T47D (cell line): ENCODE measurements around the gene SRPX2.
A peak's percentile ranks its signal among the peaks of the same experiment; 100 is the strongest.

Source experiments
- DNase-seq, 2 experiments: peaks; one replicate each; pipeline versions ENCODE4 v3.0.0 to v3.0.0-alpha.2; 2011 to 2012; ENCODE audit warnings: low read depth in 1 of 2, low spot score in 1 of 2
- JUND ChIP-seq: IDR thresholded peaks from 2 replicates; pipeline ENCODE4 v1.6.1; 2012; ENCODE audit warnings: low read depth
- in situ Hi-C: cut with HindIII; loops from 2 replicates; pipeline ENCODE4 v1.10.0; 2016; ENCODE audit warnings: low sequenced_read_pairs, low pct_unique_long_range_greater_than_20kb

SRPX2 gene, protein sequence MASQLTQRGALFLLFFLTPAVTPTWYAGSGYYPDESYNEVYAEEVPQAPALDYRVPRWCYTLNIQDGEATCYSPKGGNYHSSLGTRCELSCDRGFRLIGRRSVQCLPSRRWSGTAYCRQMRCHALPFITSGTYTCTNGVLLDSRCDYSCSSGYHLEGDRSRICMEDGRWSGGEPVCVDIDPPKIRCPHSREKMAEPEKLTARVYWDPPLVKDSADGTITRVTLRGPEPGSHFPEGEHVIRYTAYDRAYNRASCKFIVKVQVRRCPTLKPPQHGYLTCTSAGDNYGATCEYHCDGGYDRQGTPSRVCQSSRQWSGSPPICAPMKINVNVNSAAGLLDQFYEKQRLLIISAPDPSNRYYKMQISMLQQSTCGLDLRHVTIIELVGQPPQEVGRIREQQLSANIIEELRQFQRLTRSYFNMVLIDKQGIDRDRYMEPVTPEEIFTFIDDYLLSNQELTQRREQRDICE

DNA sequence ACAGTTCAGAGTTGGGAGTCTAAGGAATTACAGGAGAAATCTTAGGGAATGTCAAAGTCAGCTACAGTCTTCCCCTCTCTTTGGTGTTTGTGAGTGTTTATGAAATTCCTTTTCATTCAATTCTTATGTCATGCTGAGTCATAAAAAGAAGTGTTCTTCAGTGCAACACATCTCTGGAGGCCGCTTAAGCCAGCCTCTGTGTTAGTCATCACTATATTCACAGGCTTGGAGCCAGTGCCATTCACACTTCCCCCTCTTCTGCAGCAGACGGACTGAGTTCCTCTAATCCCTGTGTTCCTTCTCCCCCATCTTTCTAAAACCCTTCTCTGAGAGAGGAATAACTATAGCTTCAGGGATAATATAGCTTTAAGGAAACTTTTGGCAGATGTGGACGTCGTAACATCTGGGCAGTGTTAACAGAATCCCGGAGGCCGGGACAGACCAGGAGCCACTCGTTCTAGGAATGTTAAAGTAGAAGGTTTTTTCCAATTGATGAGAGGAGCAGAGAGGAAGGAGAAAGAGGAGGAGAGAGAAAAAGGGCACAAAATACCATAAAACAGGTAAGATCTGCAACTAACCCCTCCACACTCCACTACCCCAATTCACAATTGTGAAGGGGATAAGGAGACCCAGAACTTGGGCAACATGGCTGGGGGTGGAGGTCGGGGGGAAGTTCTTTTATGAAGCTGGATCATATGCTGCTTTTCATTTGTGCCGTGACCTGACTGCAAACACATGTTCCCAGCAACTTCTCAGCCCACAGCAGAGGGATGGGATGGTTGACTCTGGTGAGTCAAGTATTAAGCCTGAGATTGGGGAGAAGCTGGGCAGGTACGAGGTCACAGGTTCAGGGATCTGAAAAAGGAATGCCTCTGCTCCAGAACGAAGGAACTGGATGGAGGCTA is at the start of gene SRPX2:
TSS of gene SRPX2 (plus strand) at position 244 of the 905 bp plus-strand sequence. CDS start 2,124 bp downstream, outside the sequence.
- in situ Hi-C loops = no loop called here
- TF ChIP-seq JUND = no peak
- DNase-seq = no peak

DNA sequence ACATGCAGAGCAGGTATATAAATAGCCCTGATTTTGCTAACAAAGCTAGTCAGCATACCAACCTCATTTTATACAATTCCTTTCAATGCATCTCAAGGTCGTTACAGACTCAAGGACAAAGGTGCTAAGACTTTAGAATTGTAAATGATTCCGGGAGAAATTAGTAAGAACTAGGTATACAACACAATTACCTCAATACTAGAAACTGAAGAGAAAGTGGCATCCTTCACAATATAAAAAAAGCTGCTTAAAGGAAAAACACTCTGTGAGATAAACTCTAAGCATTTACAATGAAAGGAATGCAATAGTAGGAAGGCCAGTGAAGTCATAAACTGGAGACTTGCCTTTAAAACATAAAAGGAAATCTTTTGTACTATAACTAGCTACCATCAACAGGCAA is 47.4 kb upstream of the SRPX2 start:
- in situ Hi-C loops = no loop called here
- no peak for TF ChIP-seq JUND
- DNase-seq = no peak

DNA sequence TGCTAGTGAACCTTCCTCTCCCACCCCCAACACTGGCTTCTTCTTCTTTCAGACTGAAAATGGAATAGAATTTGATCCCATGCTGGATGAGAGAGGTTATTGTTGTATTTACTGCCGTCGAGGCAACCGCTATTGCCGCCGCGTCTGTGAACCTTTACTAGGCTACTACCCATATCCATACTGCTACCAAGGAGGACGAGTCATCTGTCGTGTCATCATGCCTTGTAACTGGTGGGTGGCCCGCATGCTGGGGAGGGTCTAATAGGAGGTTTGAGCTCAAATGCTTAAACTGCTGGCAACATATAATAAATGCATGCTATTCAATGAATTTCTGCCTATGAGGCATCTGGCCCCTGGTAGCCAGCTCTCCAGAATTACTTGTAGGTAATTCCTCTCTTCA is 44.5 kb upstream of the SRPX2 start:
- TF ChIP-seq JUND = no peak
- no peak for DNase-seq
- in situ Hi-C loops = no loop called here

DNA sequence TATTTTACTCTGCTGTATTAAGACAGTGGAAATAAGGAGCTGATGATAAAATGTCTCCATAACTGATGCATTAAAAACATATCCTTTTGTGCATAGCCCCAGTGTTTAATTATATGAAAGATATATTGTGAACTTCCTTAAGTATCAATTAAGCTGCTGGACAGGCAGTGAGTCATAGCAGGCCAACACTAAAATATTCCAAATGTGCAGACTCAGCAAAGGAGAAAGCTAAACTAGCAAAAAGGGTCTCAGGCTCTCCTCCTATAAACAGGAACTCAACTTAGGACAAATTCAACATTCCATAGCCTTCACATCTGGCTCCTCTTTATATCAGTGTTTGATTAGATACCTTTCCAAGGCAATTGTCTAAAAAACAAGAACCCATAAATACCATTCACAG is 43.7 kb upstream of the SRPX2 start:
- TF ChIP-seq JUND = no peak
- in situ Hi-C loops = no loop called here

DNA sequence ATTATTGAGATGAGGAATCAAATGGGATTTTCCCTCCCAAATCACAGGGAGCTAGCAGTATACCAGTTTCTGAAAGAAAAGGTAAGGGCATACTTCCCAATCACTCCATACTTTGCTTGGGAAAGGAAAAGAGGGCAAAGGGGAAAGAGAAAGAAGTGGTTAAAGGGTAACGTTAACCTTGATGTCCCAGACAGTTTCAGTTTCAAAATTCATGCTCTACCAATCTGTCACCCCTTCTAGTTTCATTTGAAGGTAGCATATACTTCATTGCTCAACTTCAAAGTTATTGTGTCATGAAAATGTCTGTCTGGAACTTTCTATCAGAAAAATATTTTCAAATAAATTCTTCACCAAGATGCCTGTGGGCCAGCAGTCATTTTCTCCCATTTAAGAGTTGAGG is 43.2 kb upstream of the SRPX2 start:
- in situ Hi-C loops = no loop called here
- DNase-seq = no peak

More for the DNA sequence above, 43.7 kb upstream of the SRPX2 start:
- DNase-seq = no peak

DNA sequence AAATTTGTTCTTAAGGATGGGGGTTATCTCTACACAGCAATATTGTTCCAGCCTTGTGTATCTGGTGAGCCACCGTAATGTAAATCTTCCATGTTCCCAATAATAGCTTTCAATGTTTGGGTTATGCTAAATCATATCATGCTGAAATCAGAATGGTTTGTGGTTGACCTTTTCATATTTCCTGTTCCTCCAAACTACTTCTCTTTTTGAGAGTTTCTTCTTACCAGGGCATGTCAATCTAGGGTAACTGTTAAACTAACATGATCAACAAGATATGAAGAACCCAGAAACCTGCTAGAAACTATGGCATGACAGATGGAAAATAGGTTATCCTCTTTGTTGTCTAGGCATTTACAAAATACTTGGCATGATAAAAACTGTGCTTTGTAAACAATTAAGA is 37.2 kb upstream of the SRPX2 start:
- no peak for DNase-seq
- TF ChIP-seq JUND = no peak
- in situ Hi-C loops = no loop called here

More for the DNA sequence above, 43.2 kb upstream of the SRPX2 start:
- no peak for TF ChIP-seq JUND

DNA sequence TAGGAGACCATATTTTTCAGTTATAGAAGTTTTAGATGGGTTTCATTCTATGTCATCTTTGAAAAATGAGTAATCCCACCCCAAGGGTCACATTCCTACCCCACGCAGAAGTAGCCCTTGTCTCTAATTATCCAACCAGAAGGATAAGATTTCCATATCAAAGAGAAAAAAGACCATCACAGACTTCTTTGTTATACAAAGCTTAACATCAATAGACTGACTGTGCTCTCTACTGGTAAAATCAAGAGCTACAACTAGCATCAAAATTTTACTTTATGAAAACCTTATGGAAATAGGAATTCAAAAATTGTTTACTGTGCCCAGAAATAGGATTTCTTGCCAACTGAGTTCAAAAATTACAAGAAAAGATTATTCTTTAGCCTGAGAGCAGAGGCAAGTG is 34.4 kb upstream of the SRPX2 start:
- no peak for TF ChIP-seq JUND
- DNase-seq = no peak
- in situ Hi-C loops = no loop called here

DNA sequence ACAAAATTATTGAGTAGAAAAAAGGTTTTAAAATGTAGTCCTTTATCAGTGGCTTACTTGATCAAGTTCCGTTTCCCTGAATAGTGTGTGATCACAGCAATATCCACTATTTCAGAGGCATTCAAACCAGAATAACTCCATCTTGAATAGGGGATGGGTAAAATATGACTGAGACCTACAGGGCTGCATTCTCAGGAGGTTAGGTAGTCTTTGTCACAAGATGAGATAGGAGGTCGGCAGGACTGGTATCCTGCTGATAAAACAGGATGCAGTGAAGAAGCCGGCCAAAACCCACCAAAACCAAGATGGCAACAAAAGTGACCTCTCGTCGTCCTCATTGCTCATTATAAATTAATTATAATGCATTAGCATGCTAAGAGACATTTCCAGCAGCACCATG is 32.0 kb upstream of the SRPX2 start:
- DNase-seq = no peak
- in situ Hi-C loops = no loop called here
- TF ChIP-seq JUND = no peak

DNA sequence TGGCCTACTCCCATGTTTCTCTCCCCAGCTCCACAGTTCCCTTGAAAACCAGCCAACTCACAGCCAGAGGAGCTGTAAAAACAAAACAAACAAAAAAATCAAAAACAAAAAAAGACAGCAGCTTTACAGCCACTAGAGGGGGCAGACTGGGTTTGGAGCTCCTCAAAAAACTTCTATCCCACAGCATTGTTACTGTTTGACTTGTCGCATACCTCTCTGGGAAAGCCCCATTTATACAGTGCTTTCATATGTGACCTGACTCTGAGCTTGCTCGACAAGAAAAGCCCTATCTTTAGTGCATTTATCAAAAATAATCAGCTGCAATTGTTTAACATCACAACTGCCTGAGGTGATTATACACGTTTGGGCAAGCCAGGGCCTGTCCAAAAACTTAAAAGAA is 29.0 kb upstream of the SRPX2 start:
- no peak for TF ChIP-seq JUND
- DNase-seq = peak in 1 of 2 experiments; percentile 53
- in situ Hi-C loops = no loop called here

DNA sequence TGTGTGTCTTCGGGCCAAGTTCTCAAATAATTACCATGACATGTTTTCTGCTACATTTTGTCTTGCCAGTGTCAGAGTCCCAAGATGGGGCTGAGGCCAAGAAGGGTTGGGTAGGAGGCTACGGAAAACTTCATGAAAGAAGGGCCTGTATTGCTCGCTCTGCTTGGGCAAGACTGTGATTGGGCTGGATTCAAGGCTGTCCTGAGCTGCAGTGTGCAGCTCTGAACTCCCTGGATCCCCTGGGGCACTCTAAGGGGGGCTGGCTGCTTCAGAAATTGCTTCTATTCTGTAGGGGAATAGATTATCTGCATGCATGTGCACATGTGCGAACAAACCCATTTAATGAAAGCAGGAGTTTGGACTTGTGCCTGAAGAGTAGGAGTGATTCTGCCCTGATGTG is 21.0 kb upstream of the SRPX2 start:
- in situ Hi-C loops = no loop called here
- no peak for DNase-seq
- no peak for TF ChIP-seq JUND

DNA sequence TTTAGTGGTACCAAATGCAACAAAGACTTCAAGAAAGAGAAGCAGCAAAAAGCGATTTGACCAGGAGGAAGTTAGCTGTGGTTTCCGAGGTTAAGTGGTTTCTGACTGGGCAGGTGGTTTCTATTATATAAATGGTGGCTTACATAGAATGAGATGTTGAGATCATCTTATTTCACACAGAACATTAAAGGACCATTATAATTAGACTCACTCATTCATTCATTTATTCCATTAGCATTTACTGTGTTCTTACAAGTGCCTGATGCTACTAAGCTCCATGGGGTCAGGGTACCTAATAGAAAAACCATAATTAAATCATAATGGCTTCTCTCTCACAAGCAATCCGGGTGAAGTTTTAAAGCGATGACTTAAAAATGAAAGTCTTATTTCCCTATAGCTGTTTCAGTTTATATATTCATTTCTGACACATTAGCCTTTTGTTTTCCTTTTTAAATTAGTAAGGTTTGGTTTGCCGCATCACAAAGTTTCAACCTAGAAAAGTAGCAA is 18.0 kb upstream of the SRPX2 start:
- no peak for TF ChIP-seq JUND
- no peak for DNase-seq
- in situ Hi-C loops = no loop called here

DNA sequence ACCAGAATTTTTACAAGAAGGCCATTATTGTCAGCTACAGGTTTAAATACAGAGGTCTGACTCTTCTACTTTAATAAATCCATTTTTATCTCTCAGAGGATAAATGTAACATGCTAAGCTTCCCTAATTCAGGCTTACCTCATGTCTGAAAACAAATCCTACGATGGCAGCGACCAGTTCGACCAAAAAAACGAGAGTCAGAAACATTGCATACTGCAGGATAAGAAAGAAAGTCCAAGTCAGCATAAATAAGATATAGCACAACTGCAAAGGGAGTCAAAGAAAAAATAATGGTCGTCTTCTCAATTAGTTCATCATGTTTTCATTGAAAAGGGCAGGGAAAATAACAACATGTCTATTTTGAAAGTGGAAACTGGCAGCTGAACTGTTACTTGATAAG is 9.0 kb upstream of the SRPX2 start:
- in situ Hi-C loops = no loop called here
- DNase-seq = no peak
- TF ChIP-seq JUND = no peak

DNA sequence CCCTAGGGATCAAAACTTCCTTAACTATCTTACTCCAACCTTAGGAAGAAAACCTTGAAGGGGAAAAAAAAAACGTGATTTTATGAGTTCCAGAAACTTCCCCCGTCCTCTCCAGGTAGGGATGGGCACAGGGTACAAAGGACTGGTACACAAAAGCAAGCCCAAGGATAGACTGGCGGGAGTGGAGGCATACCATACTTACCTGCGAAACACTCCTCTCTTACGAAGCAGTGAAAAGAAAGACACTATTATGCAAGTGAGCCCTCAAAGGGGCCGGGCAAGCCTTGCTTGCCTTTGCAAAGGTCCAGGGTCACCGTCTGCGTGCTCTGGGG is 8.0 kb upstream of the SRPX2 start:
- no peak for DNase-seq
- in situ Hi-C loops = no loop called here
- TF ChIP-seq JUND = no peak
